ENCODE measurements around the gene PPP6R3.

The PPP6R3 gene

GRCh38 chr11:68584097-68584496, 123.5 kb downstream of the PPP6R3 start:
- Histone ChIP-seq H3K9ac (ENCODE audit: low read depth, low read length) (no peak overlapping the region), H3K9me3 (ENCODE audit: insufficient read depth, low read length, severe bottlenecking) (no peaks in the 10 kb centered on the region), H4K20me1 (ENCODE audit: insufficient read depth, low read length) (peaks cover 25% of the 10 kb centered on the region), H2AFZ (ENCODE audit: low read depth, low read length) (no peak overlapping the region), H3K4me2 (ENCODE audit: insufficient read depth, low read length) (no peak overlapping the region), H3K79me2 (ENCODE audit: insufficient read depth, low read length) (peaks cover 18% of the 10 kb centered on the region), H3K27me3 (ENCODE audit: insufficient read depth, low read length, poor library complexity) (no peaks in the 10 kb centered on the region), H3K27ac (ENCODE audit: low read length) (no peak overlapping the region), H3K4me3 (ENCODE audit: low read depth in 1 of 2, low read length in 2 of 2) (no peak overlapping the region), H3K4me1 (ENCODE audit: insufficient read depth, low read length) (no peaks in the 10 kb centered on the region), H3K36me3 (ENCODE audit: insufficient read depth, low read length) (peaks cover 95% of the 10 kb centered on the region)
- TF ChIP-seq CTCF (IDR thresholded peaks at IDR 0.05; ENCODE audit: borderline replicate concordance, extremely low read depth, low read length, poor library complexity, severe bottlenecking): peak; percentile 83
- TF ChIP-seq EZH2 (IDR thresholded peaks at IDR 0.05; ENCODE audit: borderline replicate concordance, low read depth, low read length, severe bottlenecking): no peak
- peak; percentile 87 for ATAC-seq (ENCODE audit: insufficient read depth, low read depth)
- peak; percentile 64 for DNase-seq

GRCh38 chr11:68584991-68585524, 124.5 kb downstream of the PPP6R3 start:
- H3K9me3 ChIP-seq (ENCODE audit: insufficient read depth, low read length, severe bottlenecking): no peaks in the 10 kb centered on the region
- DNase-seq (no peak), ATAC-seq (ENCODE audit: insufficient read depth, low read depth) (no peak)
- TF ChIP-seq EZH2 (IDR thresholded peaks at IDR 0.05; ENCODE audit: borderline replicate concordance, low read depth, low read length, severe bottlenecking) (no peak), CTCF (IDR thresholded peaks at IDR 0.05; ENCODE audit: borderline replicate concordance, extremely low read depth, low read length, poor library complexity, severe bottlenecking) (no peak)
- H2AFZ ChIP-seq (ENCODE audit: low read depth, low read length): no peak overlapping the region
- no peak overlapping the region for H3K4me3 ChIP-seq (ENCODE audit: low read depth in 1 of 2, low read length in 2 of 2)
- H3K4me1 ChIP-seq (ENCODE audit: insufficient read depth, low read length): no peaks in the 10 kb centered on the region
- no peaks in the 10 kb centered on the region for H3K27me3 ChIP-seq (ENCODE audit: insufficient read depth, low read length, poor library complexity)
- H3K36me3 ChIP-seq (ENCODE audit: insufficient read depth, low read length): peaks cover 95% of the 10 kb centered on the region
- no peak overlapping the region for H3K4me2 ChIP-seq (ENCODE audit: insufficient read depth, low read length)
- H3K79me2 ChIP-seq (ENCODE audit: insufficient read depth, low read length): peaks cover 18% of the 10 kb centered on the region
- H3K9ac ChIP-seq (ENCODE audit: low read depth, low read length): no peak overlapping the region
- peaks cover 22% of the 10 kb centered on the region for H4K20me1 ChIP-seq (ENCODE audit: insufficient read depth, low read length)
- no peak overlapping the region for H3K27ac ChIP-seq (ENCODE audit: low read length)

- H3K4me2 ChIP-seq (ENCODE audit: insufficient read depth, low read length): no peak overlapping the region
- TF ChIP-seq EZH2 (IDR thresholded peaks at IDR 0.05; ENCODE audit: borderline replicate concordance, low read depth, low read length, severe bottlenecking): no peak
- no peak for TF ChIP-seq CTCF (IDR thresholded peaks at IDR 0.05; ENCODE audit: borderline replicate concordance, extremely low read depth, low read length, poor library complexity, severe bottlenecking)
- H2AFZ ChIP-seq (ENCODE audit: low read depth, low read length): no peak overlapping the region
- ATAC-seq (ENCODE audit: insufficient read depth, low read depth): no peak
- no peaks in the 10 kb centered on the region for H3K27me3 ChIP-seq (ENCODE audit: insufficient read depth, low read length, poor library complexity)
- H3K4me1 ChIP-seq (ENCODE audit: insufficient read depth, low read length): no peaks in the 10 kb centered on the region
- no peak for DNase-seq
- H3K9me3 ChIP-seq (ENCODE audit: insufficient read depth, low read length, severe bottlenecking): no peaks in the 10 kb centered on the region
- no peak overlapping the region for H3K27ac ChIP-seq (ENCODE audit: low read length)
- no peak overlapping the region for H3K9ac ChIP-seq (ENCODE audit: low read depth, low read length)
- H3K4me3 ChIP-seq (ENCODE audit: low read depth in 1 of 2, low read length in 2 of 2): no peak overlapping the region
- peaks cover 99% of the 10 kb centered on the region for H3K36me3 ChIP-seq (ENCODE audit: insufficient read depth, low read length)
- H3K79me2 ChIP-seq (ENCODE audit: insufficient read depth, low read length): peaks cover 5% of the 10 kb centered on the region
- peaks cover 6% of the 10 kb centered on the region for H4K20me1 ChIP-seq (ENCODE audit: insufficient read depth, low read length)
These were observed 129.1 kb downstream of the PPP6R3 start for GRCh38 chr11:68589547-68590216.
